Activated CD4-positive, alpha-beta T cell treated with anti-CD3 and anti-CD28 coated beads for 24 hours (primary cell): ENCODE results near the gene NOXA1.
"Not testable (repeated sequence)": the region's sequence is repeated elsewhere in the genome, so short reads cannot be mapped to it uniquely, and the experiment has no call there.

Experiments
- DNase-seq, 2 donors: peaks; one replicate each; pipeline ENCODE4 v3.0.0-alpha.2; 2020; ENCODE audit warnings: low read depth in 2 of 2

NOXA1 gene

GRCh38 chr9:137404961-137405567 lies 18.1 kb upstream of the NOXA1 start:
- no peak for DNase-seq

- DNase-seq = no peak
Measured at GRCh38 chr9:137405677-137406081, 17.5 kb upstream of the NOXA1 start.

GRCh38 chr9:137406085-137406760 lies 17.0 kb upstream of the NOXA1 start:
- DNase-seq = no peak

- DNase-seq = peak; percentile 46 to 58
Measured at GRCh38 chr9:137406876-137407589, 16.2 kb upstream of the NOXA1 start.

DNA sequence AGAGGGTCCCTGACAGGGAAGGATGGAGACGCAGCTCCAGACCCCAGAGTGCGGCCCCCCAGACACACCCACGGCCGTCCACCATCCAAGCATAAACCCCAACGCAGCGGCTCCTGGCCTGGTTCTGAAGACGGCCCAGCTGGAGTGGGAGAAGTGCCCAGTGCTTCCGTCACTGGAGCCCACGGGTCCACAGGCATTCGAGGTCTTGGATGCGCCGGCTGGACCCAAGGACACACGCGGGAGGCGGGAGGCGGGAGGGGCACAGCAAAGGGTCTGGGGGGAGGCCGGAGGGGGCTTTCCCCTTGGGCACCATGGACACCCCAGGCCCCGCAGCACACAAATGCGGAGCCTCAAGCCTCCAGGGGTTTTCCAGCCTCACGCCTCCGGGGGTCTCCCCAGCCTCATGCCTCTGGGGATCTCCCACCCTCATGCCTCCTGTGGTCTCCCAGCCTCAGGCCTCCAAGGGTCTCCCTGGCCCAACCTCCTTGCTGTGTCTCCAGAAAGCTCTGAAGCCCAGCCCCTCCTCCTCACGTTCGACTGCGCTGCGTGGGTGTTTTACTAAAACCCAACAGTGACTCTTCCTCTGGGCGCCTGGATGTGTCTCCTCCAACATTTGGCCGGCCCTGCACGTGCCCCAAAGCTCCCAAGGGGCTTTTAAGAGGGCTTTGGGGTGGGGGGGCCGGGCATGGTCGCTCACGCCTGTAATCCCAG lies 15.4 kb upstream of the NOXA1 start:
- DNase-seq = no peak

- no peak for DNase-seq
Measured at GRCh38 chr9:137408651-137409405, 14.4 kb upstream of the NOXA1 start.

DNA sequence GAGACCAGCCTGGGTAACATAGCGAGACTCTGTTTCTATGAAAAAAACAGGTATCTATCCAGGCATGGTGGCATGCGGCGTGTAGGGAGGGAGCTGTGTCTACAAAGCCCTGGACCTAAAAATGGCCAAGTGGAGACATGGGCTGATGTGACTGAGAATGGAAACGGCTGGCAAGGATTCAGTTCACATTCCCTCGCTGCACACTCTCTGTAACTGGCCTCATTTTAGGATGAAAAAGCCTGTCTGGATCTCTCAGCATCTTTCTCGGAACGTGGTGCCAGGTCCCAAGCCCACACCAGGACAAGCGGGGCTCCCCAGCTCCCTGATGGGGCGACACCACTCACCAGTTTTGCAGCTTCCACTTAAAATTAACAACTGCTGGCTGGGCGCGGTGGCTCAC lies 13.7 kb upstream of the NOXA1 start:
- DNase-seq = no peak

- not testable (repeated sequence) for DNase-seq
Measured at GRCh38 chr9:137410236-137410890, 12.8 kb upstream of the NOXA1 start.

DNA sequence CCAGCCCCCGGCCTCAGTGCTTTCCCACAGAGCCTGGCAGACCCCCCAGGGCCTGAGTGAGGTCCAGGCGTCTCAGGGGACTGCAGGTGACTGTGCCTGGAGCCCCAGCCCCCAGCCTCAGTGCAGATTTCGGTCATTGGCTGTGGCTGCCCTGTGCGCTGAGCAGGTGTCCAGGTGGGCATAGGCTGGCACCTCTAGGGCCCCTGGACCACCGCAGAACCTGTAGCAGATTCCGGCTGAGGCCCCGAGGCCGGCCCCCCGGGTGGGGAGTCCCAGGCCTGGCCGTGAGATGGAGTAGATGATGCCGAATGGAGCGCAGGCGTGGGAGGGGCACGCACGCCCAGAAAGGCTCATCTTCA lies 12.3 kb upstream of the NOXA1 start:
- no peak for DNase-seq

DNA sequence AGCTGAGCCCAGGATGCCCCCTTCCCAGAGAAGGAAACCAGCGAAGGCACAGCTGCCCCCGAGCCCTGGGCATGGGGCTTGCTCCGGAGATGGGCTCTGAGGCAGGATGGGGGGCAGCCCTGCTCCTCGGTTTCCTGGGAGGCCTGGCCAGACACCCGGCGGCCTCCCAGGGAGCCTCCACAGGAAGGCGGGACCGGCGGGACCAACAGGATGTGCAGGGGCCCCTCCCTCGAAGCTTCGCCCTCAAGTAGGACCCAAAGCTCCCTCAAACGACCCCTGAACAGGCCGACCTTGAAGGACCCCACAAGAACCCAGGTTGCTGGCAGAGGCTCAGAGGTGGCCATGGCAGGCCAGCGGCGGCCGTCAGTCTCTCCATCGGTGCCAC lies 11.9 kb upstream of the NOXA1 start:
- DNase-seq = no peak

- peak in 1 of 2 donors; percentile 38 for DNase-seq
Measured at GRCh38 chr9:137411645-137412380, 11.4 kb upstream of the NOXA1 start.

DNA sequence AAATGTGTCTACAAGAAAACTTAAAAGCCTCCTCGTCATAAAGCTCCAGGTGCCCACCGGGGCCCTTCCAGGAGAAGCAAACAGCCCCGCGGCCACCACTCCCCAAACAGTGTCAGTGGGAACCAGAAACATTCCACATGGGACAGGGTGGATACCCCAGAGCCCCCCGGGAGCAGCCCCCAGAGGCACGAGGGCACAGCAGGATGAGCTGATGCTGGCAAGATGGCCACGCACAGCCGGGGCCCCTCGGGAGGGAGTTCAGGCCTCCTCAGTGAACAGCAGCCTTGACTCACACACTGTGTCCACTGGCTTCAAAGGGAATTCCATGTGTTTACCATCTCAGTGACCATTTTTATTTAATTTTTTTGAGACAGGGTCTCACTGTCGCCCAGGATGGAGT lies 10.8 kb upstream of the NOXA1 start:
- no peak for DNase-seq

GRCh38 chr9:137415451-137415850 lies 7.7 kb upstream of the NOXA1 start:
- no peak for DNase-seq

DNA sequence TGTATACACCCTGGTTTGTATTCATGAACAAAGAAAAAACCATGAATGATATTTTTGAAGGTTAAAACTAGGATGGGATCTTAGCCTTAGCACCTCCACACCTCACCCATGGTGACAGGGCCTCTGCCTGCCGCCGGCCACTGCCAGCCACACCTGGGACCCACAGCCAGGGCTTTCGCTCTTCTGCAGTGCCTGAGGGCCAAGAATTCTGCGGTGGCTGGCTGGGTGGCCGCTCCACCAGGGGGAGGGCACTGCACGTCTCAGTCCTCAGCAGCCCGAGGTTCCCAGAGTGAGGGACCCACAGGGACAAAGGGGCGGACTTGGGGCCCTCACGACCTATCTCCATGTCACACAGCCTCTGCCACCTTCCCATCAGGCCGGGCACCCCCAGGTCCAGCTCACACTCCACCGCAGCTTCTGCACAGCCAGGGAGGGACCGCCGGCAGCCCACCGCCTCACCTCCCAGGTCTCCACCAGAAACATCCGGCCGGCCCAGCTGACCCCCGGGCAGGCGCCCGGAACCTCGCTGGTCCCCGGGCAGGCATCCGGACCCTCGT lies 7.1 kb upstream of the NOXA1 start:
- DNase-seq = no peak

DNA sequence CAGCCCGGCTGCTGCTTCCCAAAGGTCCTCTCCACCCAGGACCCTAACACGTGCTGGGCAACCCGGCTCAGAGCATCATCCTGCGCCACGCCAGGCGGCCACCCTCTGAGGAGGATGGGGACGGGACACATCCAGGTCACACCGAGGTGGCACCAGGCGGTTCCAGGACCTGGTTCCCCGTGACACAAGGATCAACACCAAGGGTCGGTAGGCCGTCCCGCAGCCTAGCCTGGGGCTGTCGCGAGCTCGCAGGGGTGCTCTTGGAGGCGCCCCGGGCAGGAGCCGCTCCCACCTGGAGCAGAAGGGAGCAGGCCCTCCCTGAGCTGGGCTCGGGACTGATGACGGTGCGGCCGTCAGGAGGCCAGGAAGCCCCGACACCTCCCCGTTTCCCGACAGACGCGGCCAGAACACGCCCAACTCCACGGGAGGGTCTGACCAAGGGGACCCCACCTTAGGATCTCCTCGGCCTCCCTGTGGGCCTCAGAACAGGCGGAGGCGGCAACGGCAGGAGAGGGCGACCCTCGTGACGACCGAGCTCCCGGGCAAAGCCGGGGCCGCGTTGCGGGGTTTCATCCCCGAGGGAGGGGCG lies 6.5 kb upstream of the NOXA1 start:
- DNase-seq = no peak

DNA sequence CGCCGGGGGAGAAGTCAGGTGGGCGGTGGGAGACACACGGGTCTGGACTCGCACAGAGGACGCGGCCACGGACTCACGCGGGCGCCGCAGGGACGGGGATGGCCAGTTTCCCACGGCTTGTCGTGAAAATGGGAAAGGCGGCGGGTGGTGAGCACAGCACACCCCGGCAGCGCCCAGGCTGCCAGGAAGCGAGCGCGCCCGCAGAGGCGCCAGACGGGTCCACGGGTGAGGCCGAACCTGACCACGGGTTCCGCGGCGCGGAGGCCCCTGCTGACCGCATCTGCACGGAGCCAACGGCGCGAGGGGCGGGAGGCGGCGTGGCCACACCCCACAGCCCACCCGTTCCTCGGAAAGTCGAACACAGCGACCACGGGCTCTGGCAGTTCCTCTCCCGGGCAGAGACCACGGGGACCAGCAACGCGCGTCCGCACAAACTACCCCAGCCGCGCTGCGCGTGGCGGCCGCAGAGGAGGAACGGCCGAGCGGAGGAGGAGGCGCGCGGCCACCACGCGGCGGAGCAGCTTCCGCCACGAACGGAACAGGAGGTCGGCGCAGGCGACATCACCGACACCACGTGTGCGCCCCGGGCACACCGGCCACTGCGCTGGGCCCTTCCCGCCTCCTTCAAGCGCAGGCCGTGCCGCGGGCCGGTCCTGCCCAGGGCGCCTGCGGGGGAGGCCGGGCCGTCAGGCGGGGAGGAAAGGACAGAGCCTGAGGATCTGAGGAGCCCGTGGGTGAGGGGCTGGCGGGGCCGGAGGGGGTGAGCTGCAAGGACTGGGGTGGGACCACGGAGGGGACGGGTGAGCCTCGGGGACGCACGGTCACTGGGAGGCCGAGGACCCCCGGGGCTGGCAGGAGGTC lies 5.8 kb upstream of the NOXA1 start:
- no peak for DNase-seq

- DNase-seq = no peak
Measured at GRCh38 chr9:137421838-137422603, 1.2 kb upstream of the NOXA1 start.
